HepG2 (cell line): ENCODE measurements around the gene PERP. TPM values are rescaled to one million over a fixed set of nuclear protein-coding genes. Genes with fewer than 3 reads are reported as not detected.

Source experiments
- CTCF ChIP-seq: sonication (generic); formaldehyde crosslinking; IDR thresholded peaks from 2 replicates; pipeline ENCODE4 v1.5.0; 2020; ENCODE audit warnings: mild to moderate bottlenecking, missing genetic modification reagents, moderate library complexity
- GPN1 ChIP-seq: sonication (generic); formaldehyde crosslinking; IDR thresholded peaks from 2 replicates; pipeline ENCODE4 v1.5.1; 2020; ENCODE audit warnings: missing genetic modification reagents, borderline replicate concordance
- KDM2A ChIP-seq: sonication (generic); formaldehyde crosslinking; IDR thresholded peaks from 2 replicates; pipeline ENCODE4 v1.4.0; 2020; ENCODE audit warnings: low read depth, missing genetic modification reagents, borderline replicate concordance
- MEIS1 ChIP-seq: sonication (generic); formaldehyde crosslinking; IDR thresholded peaks from 2 replicates; pipeline ENCODE4 v1.9.0; 2021; ENCODE audit warnings: mild to moderate bottlenecking, missing genetic modification reagents, moderate library complexity, borderline replicate concordance
- MXD4 ChIP-seq: IDR thresholded peaks from 2 replicates; pipeline ENCODE4 v1.6.1; 2016; ENCODE audit warnings: mild to moderate bottlenecking, missing biosample characterization, missing genetic modification reagents
- TFAP4 ChIP-seq: sonication (generic); IDR thresholded peaks from 2 replicates; pipeline ENCODE4 v1.6.1; 2016; ENCODE audit warnings: low read depth, borderline replicate concordance
- TFE3 ChIP-seq: IDR thresholded peaks from 2 replicates; pipeline ENCODE4 v1.6.1; 2016
- THAP9 ChIP-seq: sonication (generic); formaldehyde crosslinking; IDR thresholded peaks from 2 replicates; pipeline ENCODE4; 2020; ENCODE audit warnings: missing genetic modification reagents, mild to moderate bottlenecking, borderline replicate concordance
- ZFP91 ChIP-seq: sonication (generic); formaldehyde crosslinking; IDR thresholded peaks from 2 replicates; pipeline ENCODE4 v1.9.0; 2022; ENCODE audit warnings: missing genetic modification reagents, mild to moderate bottlenecking, borderline replicate concordance
- ZNF264 ChIP-seq: sonication (generic); formaldehyde crosslinking; IDR thresholded peaks from 2 replicates; pipeline ENCODE4 v1.4.0; 2020; ENCODE audit warnings: missing genetic modification reagents
- ZNF282 ChIP-seq: fragments of 450-650 bp; IDR thresholded peaks from 2 replicates; pipeline ENCODE4 v1.6.1; 2018; ENCODE audit not compliant: partially characterized antibody
- ZNF331 ChIP-seq: sonication (generic); formaldehyde crosslinking; IDR thresholded peaks from 2 replicates; pipeline ENCODE4 v1.4.0; 2020; ENCODE audit warnings: missing genetic modification reagents
- ZNF335 ChIP-seq: sonication (generic); formaldehyde crosslinking; IDR thresholded peaks from 2 replicates; pipeline ENCODE4 v1.4.0; 2020; ENCODE audit warnings: missing genetic modification reagents
- ZNF362 ChIP-seq: sonication (generic); formaldehyde crosslinking; IDR thresholded peaks from 2 replicates; pipeline ENCODE4 v1.4.0; 2020; ENCODE audit warnings: missing genetic modification reagents, mild to moderate bottlenecking, borderline replicate concordance
- polyA plus RNA-seq, 8 experiments: library from polyadenylated mRNA; depleted of rRNA in 3 of 8; stranded (reverse) in 7 of 8; unstranded in 1 of 8; fragments of >200 nt; fragmentation: Illumina TruSeq in 4 of 8; extraction: Trizol in 4 of 8; gene quantifications; 2 replicates each; pipeline versions ENCODE4 v1.2.1 to v1.2.3, GENCODE V29; 2011 to 2016; ENCODE audit warnings: low read depth in 4 of 8, missing spikeins in 1 of 8, mixed read lengths in 1 of 8; ENCODE audit not compliant: insufficient read depth in 1 of 8
- total RNA-seq, 5 experiments: library from RNA; depleted of rRNA; stranded (reverse); fragments of >200 nt; fragmentation: Illumina TruSeq; extraction: Trizol; gene quantifications; 2 replicates each; pipeline ENCODE4 v1.2.3, GENCODE V29; 2016; ENCODE audit warnings: low read depth in 1 of 5

Gene PERP
- total and polyA plus RNA-seq, 2 of the 13 experiments (the other 11 are each of a cell fraction or from before 2014, with no cell fraction given), result 26.0 to 53.0 TPM

GRCh38 chr6:138115877-138116660 is 8.8 kb upstream of the PERP start (continued):
- TF ChIP-seq ZFP91 (CRISPR knock-in tag), result no peak
- no peak for TF ChIP-seq THAP9 (CRISPR knock-in tag)
- peak; percentile 21; the same call in 1 of the 2 replicates for TF ChIP-seq TFE3 (CRISPR knock-in tag)
- TF ChIP-seq KDM2A (CRISPR knock-in tag), result peak; percentile 37; the same call in 1 of the 2 replicates
- 0 out of 2 replicates have a peak, but pooled peaks have one; percentile 45 for TF ChIP-seq ZNF362 (CRISPR knock-in tag)
- peak; percentile 34; the same call in 1 of the 2 replicates for TF ChIP-seq ZNF331
- no peak for TF ChIP-seq ZNF264 (CRISPR knock-in tag)
- TF ChIP-seq ZNF282, result no peak
- peak; percentile 69 for TF ChIP-seq MXD4
- TF ChIP-seq CTCF (CRISPR knock-in tag), result peak; percentile 90
- no peak for TF ChIP-seq GPN1 (CRISPR knock-in tag)
- TF ChIP-seq TFAP4, result peak; percentile 76
- 0 out of 2 replicates have a peak, but pooled peaks have one; percentile 22 for TF ChIP-seq MEIS1 (CRISPR knock-in tag)
- 0 out of 2 replicates have a peak, but pooled peaks have one; percentile 20 for TF ChIP-seq ZNF335 (CRISPR knock-in tag)
